ENCODE data around the gene RASA3. TPM values are rescaled to one million over a fixed set of nuclear protein-coding genes. Genes with fewer than 3 reads are reported as not detected.
"Not testable (repeated sequence)": the region's sequence is repeated elsewhere in the genome, so short reads cannot be mapped to it uniquely, and the experiment has no call there.

Gene RASA3
- total RNA-seq, 1 donor from 2014 or later = 12.7 TPM

DNA sequence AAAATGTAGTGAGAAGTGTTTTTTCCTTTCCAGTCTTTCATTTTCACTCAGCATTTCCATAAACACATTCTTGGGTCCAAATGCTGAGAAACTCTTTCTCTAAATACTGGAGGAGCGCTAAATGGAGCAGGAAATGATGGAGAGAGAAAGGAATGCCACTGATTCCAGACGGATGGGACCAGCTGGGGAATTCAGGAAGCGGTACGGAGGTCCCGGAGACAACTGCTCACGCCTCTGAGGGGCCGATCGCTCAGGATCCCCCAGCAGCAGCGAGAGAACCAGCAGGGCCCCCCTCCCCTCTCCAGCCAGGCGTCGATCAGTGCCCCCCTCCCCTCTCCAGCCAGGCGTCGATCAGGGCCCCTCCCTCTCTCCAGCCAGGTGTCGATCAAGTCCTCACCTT, 13.2 kb downstream of the RASA3 start:
- ATAC-seq (peak; percentile 73), DNase-seq (ENCODE audit: missing footprints) (peak; percentile 56)
- intact Hi-C loops (cut with DNase I) = no loop called here

DNA sequence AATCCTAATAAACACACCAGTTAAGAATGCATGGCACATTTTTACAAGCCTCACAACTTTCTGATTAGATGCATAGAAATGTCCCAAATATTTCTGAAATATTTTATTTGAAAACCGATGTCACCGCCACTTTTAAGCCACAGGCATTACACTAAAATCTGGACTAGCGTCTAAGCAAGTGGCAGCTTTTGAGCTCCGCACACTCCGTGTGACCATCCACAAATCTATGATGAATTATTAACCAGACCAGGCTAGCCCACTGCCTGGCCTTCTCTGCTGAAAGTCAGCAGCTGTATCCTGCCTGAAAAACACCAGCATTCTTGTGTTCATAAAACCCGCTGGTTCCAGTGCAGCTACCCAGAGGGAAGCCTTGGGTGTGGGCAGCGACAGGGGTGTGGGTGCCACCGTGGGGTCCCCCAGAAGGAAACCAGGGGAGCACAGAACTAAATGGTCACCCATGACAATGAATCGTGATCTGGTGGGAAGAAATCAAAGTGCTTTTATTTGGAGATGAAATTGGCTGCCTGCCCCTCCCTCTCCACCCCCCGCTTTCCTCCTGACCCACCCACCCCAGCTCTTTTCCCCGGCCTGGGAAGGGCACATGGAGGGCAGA, 13.8 kb downstream of the RASA3 start:
- intact Hi-C loops (cut with DNase I) = no loop called here
- peak; percentile 37 for DNase-seq (ENCODE audit: missing footprints)
- no peak for ATAC-seq

GRCh38 chr13:114118086-114118485, 14.3 kb downstream of the RASA3 start:
- intact Hi-C loops (cut with DNase I) = no loop called here
- DNase-seq (ENCODE audit: missing footprints) (no peak), ATAC-seq (no peak)

- intact Hi-C loops (cut with DNase I) = not testable (repeated sequence)
Observed at GRCh38 chr13:114117341-114117874, 15.0 kb downstream of the RASA3 start.

GRCh38 chr13:114116734-114117133, 15.7 kb downstream of the RASA3 start:
- intact Hi-C loops (cut with DNase I) = no loop called here
- no peak for ATAC-seq
- DNase-seq (ENCODE audit: missing footprints) = no peak

More at GRCh38 chr13:114117341-114117874, 15.0 kb downstream of the RASA3 start:
- not testable (repeated sequence) for ATAC-seq; DNase-seq (ENCODE audit: missing footprints)

GRCh38 chr13:114115796-114116195, 16.6 kb downstream of the RASA3 start:
- DNase-seq (ENCODE audit: missing footprints) = no peak

DNA sequence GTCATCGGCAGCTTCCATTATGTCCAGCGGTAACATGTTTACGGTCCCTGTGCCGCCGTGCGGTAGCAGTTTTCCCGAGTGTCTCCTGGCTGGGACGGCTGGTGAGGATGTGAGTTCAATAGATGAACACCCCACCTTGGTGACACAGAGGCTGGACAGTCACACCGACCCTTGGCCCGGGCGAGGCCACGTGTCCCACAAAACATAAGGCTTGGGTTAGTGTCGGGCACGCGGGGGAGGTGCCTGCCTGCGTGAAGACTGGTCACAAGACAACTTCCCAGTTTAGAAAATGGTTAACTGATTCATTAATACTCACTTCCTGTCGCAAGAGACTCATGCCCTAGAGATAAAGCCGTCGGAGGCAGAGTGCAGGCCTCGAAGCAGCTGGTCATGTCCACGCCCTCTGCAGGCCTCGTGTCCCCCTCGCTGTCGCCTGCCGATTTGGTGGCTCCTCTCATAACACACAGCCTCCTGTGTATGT, 17.2 kb downstream of the RASA3 start:
- DNase-seq (ENCODE audit: missing footprints) (peak; percentile 76), ATAC-seq (peak; percentile 62)
- intact Hi-C loops (cut with DNase I) = no loop called here

More at GRCh38 chr13:114115796-114116195, 16.6 kb downstream of the RASA3 start:
- no peak for ATAC-seq
- intact Hi-C loops (cut with DNase I) = no loop called here

DNA sequence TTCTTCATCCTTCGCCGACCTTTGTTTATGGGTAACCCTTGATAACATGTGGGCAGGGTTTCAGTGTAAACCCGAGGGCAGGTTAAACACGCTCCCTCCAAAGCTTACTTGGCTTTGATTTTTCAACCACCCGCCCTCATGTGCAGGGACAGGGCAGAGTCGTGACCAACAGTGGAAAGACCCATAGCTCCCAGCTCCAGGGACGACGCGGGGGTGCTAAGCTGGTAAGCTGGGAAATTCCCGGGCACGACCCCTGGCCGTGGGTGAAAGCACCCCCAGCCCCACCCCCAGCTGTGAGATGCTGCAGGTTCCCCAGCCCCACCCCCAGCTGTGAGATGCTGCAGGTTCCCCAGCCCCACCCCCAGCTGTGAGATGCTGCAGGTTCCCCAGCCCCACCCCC, 17.8 kb downstream of the RASA3 start:
- ATAC-seq; DNase-seq (ENCODE audit: missing footprints); intact Hi-C loops (cut with DNase I): not testable (repeated sequence)

GRCh38 chr13:114114006-114114640, 18.3 kb downstream of the RASA3 start:
- intact Hi-C loops (cut with DNase I) = no loop called here
- DNase-seq (ENCODE audit: missing footprints) (no peak), ATAC-seq (no peak)

- ATAC-seq; intact Hi-C loops (cut with DNase I); DNase-seq (ENCODE audit: missing footprints): not testable (repeated sequence)
Observed at GRCh38 chr13:114113395-114113794, 19.0 kb downstream of the RASA3 start.

GRCh38 chr13:114112826-114113322, 19.5 kb downstream of the RASA3 start:
- ATAC-seq (no peak), DNase-seq (ENCODE audit: missing footprints) (no peak)
- intact Hi-C loops (cut with DNase I) = no loop called here

- ATAC-seq (no peak), DNase-seq (ENCODE audit: missing footprints) (peak; percentile 51)
- intact Hi-C loops (cut with DNase I) = no loop called here
Observed at GRCh38 chr13:114112231-114112825, 20.1 kb downstream of the RASA3 start.

- DNase-seq (ENCODE audit: missing footprints) = no peak
- intact Hi-C loops (cut with DNase I) = no loop called here
- ATAC-seq = no peak
Observed at GRCh38 chr13:114111577-114111976, 20.8 kb downstream of the RASA3 start.

- DNase-seq (ENCODE audit: missing footprints); intact Hi-C loops (cut with DNase I); ATAC-seq: not testable (repeated sequence)
Observed at GRCh38 chr13:114110830-114111189, 21.6 kb downstream of the RASA3 start.

DNA sequence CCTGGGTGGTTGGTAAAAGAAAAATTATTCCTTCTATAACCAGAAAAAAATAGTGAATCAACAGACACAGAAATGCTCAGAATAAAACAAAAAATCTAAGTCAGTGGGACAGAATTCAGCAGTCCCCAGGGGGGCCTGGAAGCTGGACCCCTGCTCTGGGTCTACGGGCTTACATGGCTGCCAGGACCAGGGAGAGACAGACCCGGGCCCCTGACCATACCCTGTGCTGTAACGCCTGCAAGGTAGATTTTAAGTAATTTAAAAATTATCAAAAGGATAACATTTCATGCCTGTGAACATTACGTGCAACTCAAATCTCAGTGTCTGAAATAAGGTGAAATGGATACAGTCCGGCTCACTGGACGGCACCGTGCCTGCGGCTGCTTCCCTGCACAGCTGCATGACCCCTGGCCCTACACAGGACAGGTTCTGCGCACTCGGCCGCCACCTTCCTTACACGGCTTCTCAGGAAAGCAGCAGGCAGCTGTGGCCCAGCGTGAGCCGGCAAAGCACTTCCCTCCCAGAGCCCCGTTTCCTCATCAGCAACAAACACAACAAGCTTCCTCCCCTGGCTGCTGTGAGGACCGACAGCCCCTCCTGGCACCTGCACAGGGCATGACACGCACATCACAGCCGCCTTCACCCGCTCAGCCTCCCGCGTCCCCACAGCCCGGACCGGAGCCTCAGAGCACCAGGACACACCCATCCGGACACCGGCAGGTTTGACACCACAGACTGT, 22.2 kb downstream of the RASA3 start:
- peak; percentile 25 for ATAC-seq
- intact Hi-C loops (cut with DNase I) = no loop called here
- peak; percentile 82 for DNase-seq (ENCODE audit: missing footprints)

DNA sequence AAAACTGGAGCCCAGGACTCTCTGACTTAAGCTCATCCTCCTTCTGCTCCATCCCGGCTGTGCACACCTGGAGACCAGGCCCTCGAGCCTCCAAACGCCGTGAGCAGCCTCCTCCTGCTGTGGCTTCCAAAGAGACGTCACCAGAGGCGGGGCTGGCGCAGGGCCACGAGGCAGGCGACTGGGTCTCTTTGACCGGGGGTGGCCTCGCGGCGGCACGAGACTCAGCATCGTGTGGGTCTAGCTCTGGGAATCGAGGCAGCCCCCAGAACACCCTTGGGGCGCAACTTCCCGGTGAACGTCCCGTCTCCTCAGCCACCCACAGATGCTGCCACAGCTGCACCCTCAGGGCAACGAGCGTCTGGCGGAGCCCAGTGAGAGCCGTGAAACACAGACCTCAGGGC, 22.8 kb downstream of the RASA3 start:
- intact Hi-C loops (cut with DNase I) = no loop called here
- DNase-seq (ENCODE audit: missing footprints) (peak; percentile 80), ATAC-seq (no peak)

- intact Hi-C loops (cut with DNase I) = no loop called here
- no peak for ATAC-seq
- DNase-seq (ENCODE audit: missing footprints) = no peak
Observed at GRCh38 chr13:114108894-114109293, 23.5 kb downstream of the RASA3 start.

DNA sequence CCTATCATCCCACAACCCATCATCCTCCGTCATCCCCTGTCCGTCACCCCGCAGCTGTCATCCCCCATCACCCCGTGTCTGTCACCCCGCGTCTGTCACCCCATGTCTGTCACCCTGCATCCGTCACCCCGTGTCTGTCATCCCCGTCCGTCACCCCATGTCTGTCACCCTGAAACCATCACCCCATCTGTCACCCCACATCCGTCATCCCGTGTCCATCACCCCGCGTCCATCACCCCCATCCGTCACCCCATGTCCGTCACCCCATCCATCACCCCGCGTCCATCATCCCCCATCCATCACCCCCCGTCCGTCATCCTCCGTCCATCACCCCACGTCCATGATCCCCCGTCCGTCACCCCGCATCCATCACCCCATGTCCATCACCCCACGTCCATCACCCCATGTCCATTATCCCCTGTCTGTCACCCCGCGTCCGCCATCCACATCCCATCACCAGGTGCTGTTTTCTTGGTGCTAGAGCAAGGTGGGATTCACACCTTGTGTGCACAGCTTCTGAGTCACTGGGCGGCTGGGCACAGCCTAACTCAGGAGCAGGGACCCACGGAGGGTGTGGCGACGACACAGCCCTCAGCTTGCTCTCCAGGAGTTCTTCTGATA, 24.2 kb downstream of the RASA3 start:
- DNase-seq (ENCODE audit: missing footprints) (peak; percentile 34), ATAC-seq (no peak)
- intact Hi-C loops (cut with DNase I) = no loop called here

- intact Hi-C loops (cut with DNase I) = no loop called here
- ATAC-seq (peak; percentile 73), DNase-seq (ENCODE audit: missing footprints) (no peak)
Observed at GRCh38 chr13:114107686-114108081, 24.7 kb downstream of the RASA3 start.

Measured in Right ventricle myocardium inferior (tissue), 1 donor.